CD14-positive monocyte (primary cell): ENCODE measurements around the gene HNF1B. TPM values are rescaled to one million over a fixed set of nuclear protein-coding genes. Genes with fewer than 3 reads are reported as not detected.
A peak's percentile ranks its signal among the peaks of the same experiment; 100 is the strongest.

Experiments
- DNase-seq, 3 donors: peaks; one replicate each; pipeline ENCODE4 v3.0.0-alpha.2; 2011 to 2022
- H2AFZ ChIP-seq: 2 replicates; pipeline ENCODE4 v1.6.0; 2012; ENCODE audit warnings: mild to moderate bottlenecking, low read depth, low read length, inconsistent platforms; ENCODE audit not compliant: insufficient read depth, poor library complexity, severe bottlenecking
- H3K27ac ChIP-seq, 2 donors: 1 replicate in 1 of 2; 2 replicates in 1 of 2; pipeline ENCODE4 v1.5.1; 2012 to 2013; ENCODE audit warnings: low read length in 2 of 2, control low read depth in 1 of 2, inconsistent platforms in 1 of 2, low read depth in 1 of 2, mild to moderate bottlenecking in 1 of 2
- H3K27me3 ChIP-seq, 2 donors: one replicate each; pipeline versions ENCODE4 v1.6.0 to v1.6.1; 2011 to 2013; ENCODE audit warnings: low read length in 2 of 2; ENCODE audit not compliant: control insufficient read depth in 2 of 2, insufficient read depth in 2 of 2
- H3K36me3 ChIP-seq, 2 donors: replicated peaks in 1 of 2; 1 replicate in 1 of 2; 2 replicates in 1 of 2; pipeline versions ENCODE4 v1.5.1 to v1.6.1; 2012 to 2013; ENCODE audit warnings: low read length in 2 of 2, control low read depth in 1 of 2, inconsistent platforms in 1 of 2, mild to moderate bottlenecking in 1 of 2; ENCODE audit not compliant: insufficient read depth in 2 of 2, control insufficient read depth in 1 of 2
- H3K4me1 ChIP-seq, 2 donors: 1 replicate in 1 of 2; 2 replicates in 1 of 2; pipeline versions ENCODE4 v1.5.1 to v1.6.1; 2012 to 2013; ENCODE audit warnings: low read length in 2 of 2, control low read depth in 1 of 2, inconsistent platforms in 1 of 2, mild to moderate bottlenecking in 1 of 2, moderate library complexity in 1 of 2; ENCODE audit not compliant: insufficient read depth in 2 of 2, control insufficient read depth in 1 of 2
- H3K4me2 ChIP-seq: replicated peaks from 2 replicates; pipeline ENCODE3; 2012; ENCODE audit warnings: low read length, moderate library complexity, mild to moderate bottlenecking; ENCODE audit not compliant: poor library complexity, severe bottlenecking; ENCODE audit errors: extremely low read depth
- H3K4me3 ChIP-seq, 3 experiments: fragments of 200-600 bp in 1 of 3; sonication (generic) in 1 of 3; replicated peaks in 1 of 3; 1 replicate in 2 of 3; 2 replicates in 1 of 3; pipeline ENCODE4 v1.5.1; 2011 to 2013; ENCODE audit warnings: low read length in 3 of 3, mild to moderate bottlenecking in 3 of 3, control low read depth in 2 of 3, low read depth in 2 of 3, inconsistent platforms in 1 of 3, moderate library complexity in 1 of 3
- H3K79me2 ChIP-seq: 2 replicates; pipeline ENCODE4 v1.6.0; 2012; ENCODE audit warnings: mild to moderate bottlenecking, control low read depth, inconsistent platforms, low read length, moderate library complexity; ENCODE audit not compliant: insufficient read depth
- H3K9ac ChIP-seq: 2 replicates; pipeline ENCODE4 v1.6.0; 2017; ENCODE audit warnings: low read length, mild to moderate bottlenecking; ENCODE audit not compliant: insufficient read depth, poor library complexity, severe bottlenecking
- H3K9me3 ChIP-seq, 2 donors: replicated peaks in 1 of 2; 1 replicate in 1 of 2; 2 replicates in 1 of 2; pipeline versions ENCODE4 v1.5.1 to v1.6.1; 2012 to 2013; ENCODE audit warnings: low read length in 2 of 2, control low read depth in 1 of 2; ENCODE audit not compliant: control insufficient read depth in 1 of 2, insufficient read depth in 1 of 2
- H4K20me1 ChIP-seq: 2 replicates; pipeline ENCODE4 v1.6.0; 2012; ENCODE audit warnings: mild to moderate bottlenecking, low read length, control low read depth, moderate library complexity; ENCODE audit not compliant: insufficient read depth
- H3K27ac Mint-ChIP-seq, 7 donors: one replicate each; pipeline ENCODE4 v1.8.0; 2020; ENCODE audit warnings: mild to moderate bottlenecking in 7 of 7, mixed read lengths in 7 of 7, moderate library complexity in 6 of 7, inconsistent platforms in 2 of 7
- H3K27me3 Mint-ChIP-seq, 3 donors: one replicate each; pipeline ENCODE4 v1.8.0; 2021 to 2022; ENCODE audit warnings: low read depth in 3 of 3, mild to moderate bottlenecking in 3 of 3, mixed read lengths in 3 of 3, moderate library complexity in 3 of 3, inconsistent platforms in 1 of 3
- H3K36me3 Mint-ChIP-seq, 2 donors: one replicate each; pipeline ENCODE4 v1.8.0; 2020; ENCODE audit warnings: mixed read lengths in 2 of 2, inconsistent platforms in 1 of 2, mild to moderate bottlenecking in 1 of 2
- H3K4me1 Mint-ChIP-seq: one replicate; pipeline ENCODE4 v1.8.0; 2020; ENCODE audit warnings: mild to moderate bottlenecking, mixed read lengths
- H3K4me3 Mint-ChIP-seq, 2 donors: one replicate each; pipeline ENCODE4 v1.8.0; 2020; ENCODE audit warnings: mild to moderate bottlenecking in 2 of 2, mixed read lengths in 2 of 2, moderate library complexity in 1 of 2
- H3K9me3 Mint-ChIP-seq, 7 donors: one replicate each; pipeline ENCODE4 v1.8.0; 2020 to 2022; ENCODE audit warnings: mixed read lengths in 7 of 7, mild to moderate bottlenecking in 6 of 7, moderate library complexity in 6 of 7, inconsistent platforms in 2 of 7
- WGBS: methylation state at CpG from one replicate; pipeline ENCODE4 v1.1.5; 2013; ENCODE audit warnings: missing lambda C conversion rate; ENCODE audit not compliant: insufficient coverage; 5-methylcytosine and 5-hydroxymethylcytosine counted together
- intact Hi-C, 2 donors: fragments of 100-400 bp; cut with micrococcal nuclease; formaldehyde crosslinking; loops; one replicate each; pipeline versions ENCODE4 v1.15.0 to v1.15.1; 2023
- polyA plus RNA-seq, 3 donors: library from polyadenylated mRNA; depleted of rRNA in 1 of 3; unstranded in 2 of 3; stranded (reverse) in 1 of 3; fragments of 300-500 nt in 2 of 3; fragments of >200 nt in 1 of 3; fragmentation: Illumina TruSeq in 2 of 3; gene quantifications; 1 replicate in 2 of 3; 2 replicates in 1 of 3; pipeline ENCODE4 v1.2.3, GENCODE V29; 2012 to 2021
- TF ChIP-seq, protein P1 (sequence below): fragments of 200-600 bp; IDR thresholded peaks from one replicate; pipeline ENCODE4 v1.8.0; 2022; ENCODE audit warnings: antibody characterized with exemption, mild to moderate bottlenecking

Gene HNF1B
- polyA plus RNA-seq, 3 donors, result not detected

DNA sequence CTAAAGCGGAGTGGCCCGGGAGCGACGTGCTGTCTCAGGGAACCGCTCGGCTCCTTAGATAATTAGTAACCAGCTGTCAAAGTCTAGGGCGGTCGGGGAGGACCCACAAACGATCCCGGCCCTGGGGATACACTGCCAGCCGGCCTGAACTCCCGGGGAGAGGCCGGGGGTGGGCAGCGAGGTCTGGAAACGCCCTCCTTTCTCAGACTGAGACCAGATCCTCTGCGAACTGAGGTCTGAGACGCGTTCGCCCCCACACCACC lies 1.3 kb downstream of the HNF1B start:
- DNase-seq, result no peak
- Histone ChIP-seq H3K9me3 (peaks cover 0 to 38% of the 10 kb centered on the region in 2 donors), H3K27me3 (peaks cover 89 to 99% of the 10 kb centered on the region in 2 donors), H3K4me3 (peak overlapping the region in 1 of 3 experiments; percentile 38), H3K36me3 (no peaks in the 10 kb centered on the region), H4K20me1 (no peaks in the 10 kb centered on the region), H2AFZ (peak overlapping the region; percentile 18), H3K4me1 (peaks cover 35 to 42% of the 10 kb centered on the region in 2 donors), H3K27ac (no peak overlapping the region), H3K4me2 (peak overlapping the region; percentile 65), H3K79me2 (no peaks in the 10 kb centered on the region), H3K9ac (no peak overlapping the region)
- H3K36me3 Mint-ChIP-seq, result peaks cover 2 to 5% of the 10 kb centered on the region in 2 donors
- H3K9me3 Mint-ChIP-seq, result peaks cover 0 to 30% (median 7%) of the 10 kb centered on the region in 7 donors
- H3K4me1 Mint-ChIP-seq, result peaks cover 34% of the 10 kb centered on the region
- TF ChIP-seq, protein P1, sequence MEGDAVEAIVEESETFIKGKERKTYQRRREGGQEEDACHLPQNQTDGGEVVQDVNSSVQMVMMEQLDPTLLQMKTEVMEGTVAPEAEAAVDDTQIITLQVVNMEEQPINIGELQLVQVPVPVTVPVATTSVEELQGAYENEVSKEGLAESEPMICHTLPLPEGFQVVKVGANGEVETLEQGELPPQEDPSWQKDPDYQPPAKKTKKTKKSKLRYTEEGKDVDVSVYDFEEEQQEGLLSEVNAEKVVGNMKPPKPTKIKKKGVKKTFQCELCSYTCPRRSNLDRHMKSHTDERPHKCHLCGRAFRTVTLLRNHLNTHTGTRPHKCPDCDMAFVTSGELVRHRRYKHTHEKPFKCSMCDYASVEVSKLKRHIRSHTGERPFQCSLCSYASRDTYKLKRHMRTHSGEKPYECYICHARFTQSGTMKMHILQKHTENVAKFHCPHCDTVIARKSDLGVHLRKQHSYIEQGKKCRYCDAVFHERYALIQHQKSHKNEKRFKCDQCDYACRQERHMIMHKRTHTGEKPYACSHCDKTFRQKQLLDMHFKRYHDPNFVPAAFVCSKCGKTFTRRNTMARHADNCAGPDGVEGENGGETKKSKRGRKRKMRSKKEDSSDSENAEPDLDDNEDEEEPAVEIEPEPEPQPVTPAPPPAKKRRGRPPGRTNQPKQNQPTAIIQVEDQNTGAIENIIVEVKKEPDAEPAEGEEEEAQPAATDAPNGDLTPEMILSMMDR, result no peak
- H3K27me3 Mint-ChIP-seq, result peaks cover 91 to 94% (median 94%) of the 10 kb centered on the region in 3 donors
- intact Hi-C loops, result no loop called here
- H3K27ac Mint-ChIP-seq, result no peak overlapping the region
- WGBS, result 2% methylated on average over 19 of the region's 19 CpGs
- H3K4me3 Mint-ChIP-seq, result peak overlapping the region in 1 of 2 donors; percentile 78

DNA sequence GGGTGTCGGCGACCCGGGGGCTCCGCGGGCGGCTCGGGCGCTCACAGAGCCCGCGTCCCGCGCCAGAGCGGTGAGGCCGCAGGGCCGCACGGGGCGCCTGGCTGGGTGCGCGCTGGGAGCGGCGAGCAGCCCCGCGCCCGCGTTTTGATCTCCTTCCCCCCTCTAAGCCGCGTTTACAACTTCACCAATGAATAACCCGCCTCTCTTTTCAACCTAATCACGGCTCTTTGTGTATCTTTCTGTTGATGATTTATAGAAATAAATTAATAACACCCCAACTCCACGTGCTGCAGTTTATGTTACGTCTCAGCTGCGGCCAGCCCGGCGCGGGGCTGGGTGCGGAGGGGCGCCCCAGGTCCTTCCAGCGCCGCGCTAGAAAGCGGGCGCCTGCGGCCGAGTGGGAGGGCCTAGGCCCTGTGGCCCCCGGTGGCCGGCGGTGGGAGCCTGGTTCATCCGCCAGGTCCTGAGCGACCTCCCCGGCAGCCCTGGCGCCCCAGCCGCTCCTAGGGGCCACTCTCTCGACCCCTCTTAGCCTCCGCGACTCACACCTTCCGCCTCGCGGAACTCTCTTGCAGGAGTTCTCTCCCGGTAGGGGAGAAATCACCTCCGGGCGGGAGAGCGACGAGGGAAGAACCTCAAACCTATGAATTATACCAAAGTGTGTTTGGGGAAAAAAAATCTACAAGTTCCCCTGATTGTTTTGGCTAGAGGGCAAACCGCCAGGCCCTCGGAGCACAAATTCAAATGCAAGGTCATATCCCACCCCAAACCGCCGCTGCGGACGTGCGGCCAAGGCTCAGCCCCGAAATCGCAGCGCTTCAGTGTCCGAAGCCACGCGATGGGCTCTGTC lies 1.9 kb downstream of the HNF1B start:
- Histone ChIP-seq H3K9ac (no peak overlapping the region), H3K27me3 (peaks cover 92 to 99% of the 10 kb centered on the region in 2 donors), H3K79me2 (no peaks in the 10 kb centered on the region), H3K27ac (no peak overlapping the region), H3K4me1 (peaks cover 35 to 42% of the 10 kb centered on the region in 2 donors), H2AFZ (peak overlapping the region; percentile 26), H3K9me3 (peaks cover 0 to 38% of the 10 kb centered on the region in 2 donors), H3K4me2 (peak overlapping the region; percentile 65), H4K20me1 (no peaks in the 10 kb centered on the region), H3K36me3 (no peaks in the 10 kb centered on the region), H3K4me3 (peak overlapping the region in 1 of 3 experiments; percentile 38)
- Mint-ChIP-seq H3K27ac (no peak overlapping the region), H3K4me1 (peaks cover 34% of the 10 kb centered on the region), H3K9me3 (peaks cover 0 to 30% (median 7%) of the 10 kb centered on the region in 7 donors), H3K27me3 (peaks cover 92 to 97% (median 93%) of the 10 kb centered on the region in 3 donors), H3K4me3 (peak overlapping the region; percentile 12 to 78), H3K36me3 (peaks cover 2 to 5% of the 10 kb centered on the region in 2 donors)
- TF ChIP-seq, protein P1, result no peak
- intact Hi-C loops, result no loop called here
- WGBS, result 2% methylated on average over 38 of the region's 76 CpGs
- DNase-seq, result peak in 1 of 3 donors; percentile 12
